Endodermal cell (in vitro differentiated cells): ENCODE results near the gene EML1. TPM values are rescaled to one million over a fixed set of nuclear protein-coding genes. Genes with fewer than 3 reads are reported as not detected.
A peak's percentile ranks its signal among the peaks of the same experiment; 100 is the strongest.

Experiments
- DNase-seq: peaks from one replicate; pipeline ENCODE4 v3.0.0-alpha.2; 2017
- H3K27ac ChIP-seq: 2 replicates; pipeline ENCODE4 v1.5.1; 2013; ENCODE audit warnings: mild to moderate bottlenecking, low read depth, low read length, moderate library complexity
- H3K27me3 ChIP-seq: 2 replicates; pipeline ENCODE4 v1.6.1; 2013; ENCODE audit warnings: mild to moderate bottlenecking, low read length, moderate library complexity; ENCODE audit not compliant: insufficient read depth, control insufficient read depth, poor library complexity, severe bottlenecking
- H3K36me3 ChIP-seq: 2 replicates; pipeline ENCODE4 v1.7.0; 2013; ENCODE audit warnings: mild to moderate bottlenecking, low read length, moderate library complexity; ENCODE audit not compliant: control insufficient read depth, insufficient read depth
- H3K4me1 ChIP-seq: one replicate; pipeline ENCODE4 v1.7.0; 2013; ENCODE audit warnings: low read length; ENCODE audit not compliant: control insufficient read depth, insufficient read depth
- H3K4me3 ChIP-seq: 2 replicates; pipeline ENCODE4 v1.5.1; 2013; ENCODE audit warnings: mild to moderate bottlenecking, low read length, moderate library complexity
- H3K9ac ChIP-seq: 2 replicates; pipeline ENCODE4 v1.6.1; 2013; ENCODE audit warnings: mild to moderate bottlenecking, low read length, moderate library complexity; ENCODE audit not compliant: poor library complexity, severe bottlenecking; ENCODE audit errors: extremely low read depth
- H3K9me3 ChIP-seq: 2 replicates; pipeline ENCODE4 v1.6.1; 2013; ENCODE audit warnings: mild to moderate bottlenecking, low read length, moderate library complexity; ENCODE audit not compliant: control insufficient read depth
- H3K27ac Mint-ChIP-seq: 2 replicates; pipeline ENCODE4 v1.8.0; 2020; ENCODE audit warnings: mixed read lengths
- H3K27me3 Mint-ChIP-seq: 2 replicates; pipeline ENCODE4 v1.8.0; 2021; ENCODE audit warnings: mild to moderate bottlenecking, mixed read lengths; ENCODE audit not compliant: insufficient read depth
- H3K36me3 Mint-ChIP-seq: 2 replicates; pipeline ENCODE4 v1.8.0; 2020; ENCODE audit warnings: low read depth, mixed read lengths
- H3K4me1 Mint-ChIP-seq: 2 replicates; pipeline ENCODE4 v1.8.0; 2020; ENCODE audit warnings: mixed read lengths
- H3K4me3 Mint-ChIP-seq: 2 replicates; pipeline ENCODE4 v1.8.0; 2020; ENCODE audit warnings: mild to moderate bottlenecking, moderate library complexity, mixed read lengths
- H3K9me3 Mint-ChIP-seq: 2 replicates; pipeline ENCODE4 v1.8.0; 2020; ENCODE audit warnings: mild to moderate bottlenecking, mixed read lengths
- CTCF ChIP-seq: fragments of 200-600 bp; sonication (generic); conservative IDR thresholded peaks from 2 replicates; pipeline ENCODE4 v1.5.0; 2021; ENCODE audit warnings: antibody characterized with exemption, mild to moderate bottlenecking
- WGBS, 2 experiments: methylation state at CpG; one replicate each; pipeline versions ENCODE4 v1.1.5 to v1.1.7; 2013; ENCODE audit warnings: missing lambda C conversion rate in 2 of 2, mixed read lengths in 1 of 2; ENCODE audit not compliant: insufficient coverage in 1 of 2, insufficient read length in 1 of 2; 5-methylcytosine and 5-hydroxymethylcytosine counted together
- total RNA-seq, 2 donors: library from RNA; stranded (reverse); fragmentation: NEBNext Ultra II Directional in 1 of 2; extraction: Animal tissue kit (Norgen Biotek cat#: 25700) in 1 of 2; gene quantifications; 2 replicates in 1 of 2; 3 replicates in 1 of 2; pipeline ENCODE4 v1.2.1, GENCODE V29; 2021

The EML1 gene
- total RNA-seq, 2 donors from 2014 or later = 25.0 to 31.4 TPM

- WGBS, 2 experiments = 75 to 83% methylated on average over 8 of the region's 8 CpGs
Measured at GRCh38 chr14:99950181-99950580, 157.0 kb downstream of the EML1 start.

GRCh38 chr14:99951085-99951484 lies 157.9 kb downstream of the EML1 start:
- no peak overlapping the region for H3K27ac Mint-ChIP-seq
- peaks cover 3% of the 10 kb centered on the region for H3K9me3 Mint-ChIP-seq
- DNase-seq = no peak
- Histone ChIP-seq H3K36me3 (no peaks in the 10 kb centered on the region), H3K4me1 (no peaks in the 10 kb centered on the region), H3K9ac (no peak overlapping the region), H3K4me3 (no peak overlapping the region), H3K27ac (peak overlapping the region; percentile 24), H3K9me3 (no peaks in the 10 kb centered on the region), H3K27me3 (no peaks in the 10 kb centered on the region)
- no peak overlapping the region for H3K4me3 Mint-ChIP-seq
- 85 to 91% methylated on average over 5 to 8 of the region's 8 CpGs for WGBS, 2 experiments
- peaks cover 28% of the 10 kb centered on the region for H3K27me3 Mint-ChIP-seq
- peaks cover 5% of the 10 kb centered on the region for H3K4me1 Mint-ChIP-seq
- H3K36me3 Mint-ChIP-seq = no peaks in the 10 kb centered on the region
- TF ChIP-seq CTCF = no peak

More at GRCh38 chr14:99950181-99950580, 157.0 kb downstream of the EML1 start:
- Histone ChIP-seq H3K36me3 (no peaks in the 10 kb centered on the region), H3K9ac (no peak overlapping the region), H3K4me1 (no peaks in the 10 kb centered on the region), H3K9me3 (no peaks in the 10 kb centered on the region), H3K4me3 (no peak overlapping the region), H3K27me3 (no peaks in the 10 kb centered on the region), H3K27ac (no peak overlapping the region)
- H3K4me3 Mint-ChIP-seq = no peak overlapping the region
- TF ChIP-seq CTCF = no peak
- H3K4me1 Mint-ChIP-seq = peaks cover 5% of the 10 kb centered on the region
- no peak overlapping the region for H3K27ac Mint-ChIP-seq
- no peaks in the 10 kb centered on the region for H3K36me3 Mint-ChIP-seq
- peaks cover 31% of the 10 kb centered on the region for H3K27me3 Mint-ChIP-seq
- no peak for DNase-seq
- H3K9me3 Mint-ChIP-seq = peaks cover 3% of the 10 kb centered on the region

- no peaks in the 10 kb centered on the region for H3K4me1 ChIP-seq
- 95 to 96% methylated on average over 4 of the region's 4 CpGs for WGBS, 2 experiments
Measured at GRCh38 chr14:99952039-99952438, 158.8 kb downstream of the EML1 start.

More at GRCh38 chr14:99952039-99952438, 158.8 kb downstream of the EML1 start:
- peaks cover 23% of the 10 kb centered on the region for H3K27me3 Mint-ChIP-seq
- H3K9ac ChIP-seq = no peak overlapping the region
- H3K9me3 Mint-ChIP-seq = peaks cover 3% of the 10 kb centered on the region
- no peak overlapping the region for H3K27ac ChIP-seq
- no peaks in the 10 kb centered on the region for H3K36me3 Mint-ChIP-seq
- no peak for DNase-seq
- no peak overlapping the region for H3K27ac Mint-ChIP-seq
- no peaks in the 10 kb centered on the region for H3K27me3 ChIP-seq
- no peak overlapping the region for H3K4me3 ChIP-seq
- no peaks in the 10 kb centered on the region for H3K9me3 ChIP-seq
- no peak overlapping the region for H3K4me3 Mint-ChIP-seq
- no peak for TF ChIP-seq CTCF
- peaks cover 5% of the 10 kb centered on the region for H3K4me1 Mint-ChIP-seq
- no peaks in the 10 kb centered on the region for H3K36me3 ChIP-seq
